Measurements from ENCODE around the gene SRGAP1. TPM values are rescaled to one million over a fixed set of nuclear protein-coding genes. Genes with fewer than 3 reads are reported as not detected.
A peak's percentile ranks its signal among the peaks of the same experiment; 100 is the strongest.

SRGAP1 gene
- total and polyA plus RNA-seq, 2 of the 8 experiments (the other 6 are each of a cell fraction or from before 2014, with no cell fraction given), result 3.2 to 7.3 TPM

- Histone ChIP-seq H3K9me3 (ENCODE audit: insufficient read depth in 2 of 2, low read depth in 1 of 2, low read length in 1 of 2) (no peaks in the 10 kb centered on the region), H3K23me2 (ENCODE audit: low read depth, low read length) (no peaks in the 10 kb centered on the region), H4K91ac (replicated peaks; ENCODE audit: insufficient read length, low read length) (no peak overlapping the region), H3K79me1 (ENCODE audit: low read depth, low read length) (no peaks in the 10 kb centered on the region), H2BK5ac (ENCODE audit: low read depth, low read length) (no peak overlapping the region), H2AK5ac (ENCODE audit: low read depth, low read length) (no peak overlapping the region), H2BK120ac (replicated peaks; ENCODE audit: low read depth, low read length) (no peak overlapping the region), H3K56ac (replicated peaks; ENCODE audit: insufficient read length, low read depth, low read length) (no peak overlapping the region), H3K14ac (ENCODE audit: insufficient read length) (no peak overlapping the region), H2BK20ac (ENCODE audit: low read length) (no peak overlapping the region), H3K36me3 (ENCODE audit: control insufficient read depth in 2 of 4, insufficient read depth in 4 of 4, low read length in 3 of 4) (no peaks in the 10 kb centered on the region), H3K27me3 (replicated peaks in 1 of 4; ENCODE audit: control insufficient read depth in 3 of 4, extremely low read depth in 1 of 4, insufficient read depth in 3 of 4, low read length in 3 of 4) (no peaks in the 10 kb centered on the region), H3K4me2 (ENCODE audit: insufficient read depth in 1 of 2, low read depth in 2 of 2, low read length in 2 of 2) (no peak overlapping the region), H4K20me1 (replicated peaks in 1 of 2; ENCODE audit: control insufficient read depth in 1 of 2, insufficient read depth in 2 of 2, low read length in 2 of 2) (no peaks in the 10 kb centered on the region), H3K4me3 (ENCODE audit: extremely low read depth in 1 of 4, insufficient read depth in 2 of 4, low read depth in 3 of 4, low read length in 4 of 4) (no peak overlapping the region), H3K4me1 (replicated peaks in 1 of 4; ENCODE audit: control insufficient read depth in 3 of 4, insufficient read depth in 4 of 4, low read length in 3 of 4) (no peaks in the 10 kb centered on the region; a peak in 1 of 7 replicates), H4K5ac (ENCODE audit: insufficient read length, low read depth, low read length) (no peak overlapping the region), H2AFZ (ENCODE audit: low read length) (no peak overlapping the region), H3K27ac (ENCODE audit: low read depth, low read length) (no peak overlapping the region), H2BK15ac (ENCODE audit: low read length) (no peak overlapping the region), H3K18ac (ENCODE audit: extremely low read depth, low read length) (no peak overlapping the region), H4K8ac (ENCODE audit: extremely low read depth, insufficient read depth, low read length) (no peak overlapping the region), H3K4ac (replicated peaks; ENCODE audit: insufficient read length, low read depth, low read length) (no peak overlapping the region), H3K9ac (replicated peaks in 1 of 4; ENCODE audit: extremely low read depth in 1 of 4, low read depth in 3 of 4, low read length in 3 of 4) (no peak overlapping the region), H2BK12ac (ENCODE audit: low read depth, low read length) (no peak overlapping the region), H3K79me2 (ENCODE audit: control insufficient read depth in 1 of 2, insufficient read depth in 2 of 2, low read length in 2 of 2) (no peaks in the 10 kb centered on the region), H3K23ac (ENCODE audit: insufficient read length) (no peak overlapping the region)
- ChIA-PET POLR2A (ENCODE audit: partially characterized antibody) (interaction anchor here (1.5 kb wide), 1 partner anchor 12 kb away, joined by 6 read pairs; no protein-coding TSS in a partner anchor), CTCF (ENCODE audit: partially characterized antibody) (interaction anchor here (0.6 to 1.2 kb wide), 2 partner anchors 37 to 40 kb away, joined by 3 to 4 read pairs; no protein-coding TSS in a partner anchor)
- FAIRE-seq (peak; percentile 42), DNase-seq (ENCODE audit: low read depth in 1 of 2, low spot score in 2 of 2) (no peak)
- WGBS, 2 experiments (ENCODE audit: extremely low coverage in 1 of 2, insufficient coverage in 1 of 2, insufficient read length in 1 of 2, insufficient replicate concordance in 2 of 2, low coverage in 1 of 2, low lambda C conversion rate in 2 of 2, missing lambda C conversion rate in 1 of 2), result 60% methylated on average over 3 of the region's 3 CpGs; no CpG with 5 or more reads in 1 of the 2 experiments
- TF ChIP-seq ASH2L (IDR thresholded peaks at IDR 0.05; ENCODE audit: low read length), result no peak
Measured at GRCh38 chr12:64058541-64059265, 214.2 kb downstream of the SRGAP1 start.
